Hepatocyte (in vitro differentiated cells): ENCODE measurements around the gene ABHD1. TPM values are rescaled to one million over a fixed set of nuclear protein-coding genes. Genes with fewer than 3 reads are reported as not detected.

Source experiments
- DNase-seq: peaks from one replicate; pipeline ENCODE4 v3.0.0-alpha.2; 2016; ENCODE audit warnings: low spot score
- H2AFZ ChIP-seq: fragments of 200-600 bp; sonication (generic); 2 replicates; pipeline ENCODE4 v1.6.0; 2016; ENCODE audit warnings: antibody characterized with exemption, mild to moderate bottlenecking
- H3K27ac ChIP-seq: fragments of 200-600 bp; sonication (generic); 2 replicates; pipeline ENCODE4 v1.5.1; 2016; ENCODE audit warnings: mild to moderate bottlenecking
- H3K27me3 ChIP-seq: fragments of 200-600 bp; sonication (generic); 2 replicates; pipeline ENCODE4 v1.6.1; 2016
- H3K36me3 ChIP-seq: fragments of 200-600 bp; sonication (generic); replicated peaks from 2 replicates; pipeline ENCODE4 v1.5.1; 2016; ENCODE audit warnings: low read depth; ENCODE audit not compliant: insufficient read depth
- H3K4me1 ChIP-seq: fragments of 200-600 bp; sonication (generic); 2 replicates; pipeline ENCODE4 v1.5.1; 2016; ENCODE audit warnings: mild to moderate bottlenecking, moderate library complexity; ENCODE audit not compliant: insufficient read depth
- H3K4me2 ChIP-seq: fragments of 200-600 bp; sonication (generic); 2 replicates; pipeline ENCODE4 v1.6.0; 2016
- H3K4me3 ChIP-seq: fragments of 200-600 bp; sonication (generic); 2 replicates; pipeline ENCODE4 v1.5.1; 2016; ENCODE audit warnings: mild to moderate bottlenecking
- H3K79me2 ChIP-seq: fragments of 200-600 bp; sonication (generic); 2 replicates; pipeline ENCODE4 v1.6.0; 2017; ENCODE audit warnings: mild to moderate bottlenecking
- H3K9me2 ChIP-seq: fragments of 200-600 bp; sonication (generic); replicated peaks from 2 replicates; pipeline ENCODE4 v1.6.0; 2017; ENCODE audit warnings: mild to moderate bottlenecking; ENCODE audit not compliant: insufficient read depth
- H3K9me3 ChIP-seq: fragments of 200-600 bp; sonication (generic); 2 replicates; pipeline ENCODE4 v1.5.1; 2016; ENCODE audit warnings: low read depth, mild to moderate bottlenecking
- H4K20me1 ChIP-seq: fragments of 200-600 bp; sonication (generic); 2 replicates; pipeline ENCODE4 v1.6.0; 2016; ENCODE audit warnings: mild to moderate bottlenecking; ENCODE audit not compliant: insufficient read depth, poor library complexity, severe bottlenecking
- EZH2 ChIP-seq: fragments of 200-600 bp; sonication (generic); IDR thresholded peaks from 2 replicates; pipeline ENCODE4 v1.6.1; 2016; ENCODE audit warnings: antibody characterized with exemption, mild to moderate bottlenecking, borderline replicate concordance
- EZH2phosphoT487 ChIP-seq: fragments of 200-600 bp; sonication (generic); IDR thresholded peaks from one replicate; pipeline ENCODE4 v1.6.1; 2018; ENCODE audit warnings: antibody characterized with exemption, mild to moderate bottlenecking, low read depth, moderate library complexity; ENCODE audit not compliant: unreplicated experiment, severe bottlenecking
- WGBS: methylation state at CpG from one replicate; pipeline ENCODE4 v1.1.6; 2016; ENCODE audit warnings: low lambda C conversion rate; ENCODE audit errors: missing lambda C conversion rate; 5-methylcytosine and 5-hydroxymethylcytosine counted together
- polyA plus RNA-seq: library from polyadenylated mRNA; unstranded; fragments of >200 nt; fragmentation: Nextera tagmentation; extraction: Ambion mirVana; gene quantifications from 2 replicates; pipeline ENCODE4 v1.2.1, GENCODE V29; 2016
- total RNA-seq: library from RNA; depleted of rRNA; stranded (reverse); fragments of >200 nt; gene quantifications from 2 replicates; pipeline ENCODE4 v1.2.3, GENCODE V29; 2014
- TF ChIP-seq, protein P1 (sequence below): fragments of 200-600 bp; sonication (generic); IDR thresholded peaks from 2 replicates; pipeline ENCODE4 v1.5.1; 2016; ENCODE audit warnings: antibody characterized with exemption, mild to moderate bottlenecking; ENCODE audit not compliant: poor library complexity

Gene ABHD1
- total and polyA plus RNA-seq, 2 experiments from 2014 or later: 0.03 to 0.58 TPM

DNA sequence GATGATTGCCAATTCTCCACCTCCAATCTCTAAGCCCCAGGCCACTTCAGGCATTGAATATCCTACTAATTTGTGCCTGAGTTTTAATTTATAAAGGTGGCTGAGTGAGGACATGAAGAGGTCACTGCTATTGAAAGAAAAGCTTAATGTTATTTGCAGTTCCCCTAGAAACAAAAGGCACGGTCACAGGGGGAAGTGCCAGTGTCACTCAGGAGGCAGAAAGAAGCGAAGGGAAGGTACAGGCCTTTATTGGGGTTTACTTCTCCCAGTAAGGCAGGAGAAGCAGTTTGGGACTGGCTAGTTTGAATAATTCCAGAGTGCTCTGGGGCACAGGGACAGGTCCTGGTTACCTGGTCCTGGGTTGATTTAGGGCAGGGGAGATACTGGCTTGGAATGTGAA, 1.7 kb upstream of the ABHD1 start:
- Histone ChIP-seq H3K9me2 (no peaks in the 10 kb centered on the region), H3K9me3 (no peaks in the 10 kb centered on the region), H4K20me1 (no peaks in the 10 kb centered on the region), H3K27me3 (peaks cover 55% of the 10 kb centered on the region), H3K36me3 (no peaks in the 10 kb centered on the region), H3K79me2 (no peaks in the 10 kb centered on the region), H3K4me1 (peaks cover 4% of the 10 kb centered on the region), H3K27ac (no peak overlapping the region), H2AFZ (no peak overlapping the region), H3K4me2 (no peak overlapping the region), H3K4me3 (no peak overlapping the region)
- no peak for TF ChIP-seq EZH2
- no peak for TF ChIP-seq EZH2phosphoT487
- TF ChIP-seq, protein P1, sequence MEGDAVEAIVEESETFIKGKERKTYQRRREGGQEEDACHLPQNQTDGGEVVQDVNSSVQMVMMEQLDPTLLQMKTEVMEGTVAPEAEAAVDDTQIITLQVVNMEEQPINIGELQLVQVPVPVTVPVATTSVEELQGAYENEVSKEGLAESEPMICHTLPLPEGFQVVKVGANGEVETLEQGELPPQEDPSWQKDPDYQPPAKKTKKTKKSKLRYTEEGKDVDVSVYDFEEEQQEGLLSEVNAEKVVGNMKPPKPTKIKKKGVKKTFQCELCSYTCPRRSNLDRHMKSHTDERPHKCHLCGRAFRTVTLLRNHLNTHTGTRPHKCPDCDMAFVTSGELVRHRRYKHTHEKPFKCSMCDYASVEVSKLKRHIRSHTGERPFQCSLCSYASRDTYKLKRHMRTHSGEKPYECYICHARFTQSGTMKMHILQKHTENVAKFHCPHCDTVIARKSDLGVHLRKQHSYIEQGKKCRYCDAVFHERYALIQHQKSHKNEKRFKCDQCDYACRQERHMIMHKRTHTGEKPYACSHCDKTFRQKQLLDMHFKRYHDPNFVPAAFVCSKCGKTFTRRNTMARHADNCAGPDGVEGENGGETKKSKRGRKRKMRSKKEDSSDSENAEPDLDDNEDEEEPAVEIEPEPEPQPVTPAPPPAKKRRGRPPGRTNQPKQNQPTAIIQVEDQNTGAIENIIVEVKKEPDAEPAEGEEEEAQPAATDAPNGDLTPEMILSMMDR: no peak
- WGBS: 75% methylated on average over 2 of the region's 2 CpGs
- no peak for DNase-seq

DNA sequence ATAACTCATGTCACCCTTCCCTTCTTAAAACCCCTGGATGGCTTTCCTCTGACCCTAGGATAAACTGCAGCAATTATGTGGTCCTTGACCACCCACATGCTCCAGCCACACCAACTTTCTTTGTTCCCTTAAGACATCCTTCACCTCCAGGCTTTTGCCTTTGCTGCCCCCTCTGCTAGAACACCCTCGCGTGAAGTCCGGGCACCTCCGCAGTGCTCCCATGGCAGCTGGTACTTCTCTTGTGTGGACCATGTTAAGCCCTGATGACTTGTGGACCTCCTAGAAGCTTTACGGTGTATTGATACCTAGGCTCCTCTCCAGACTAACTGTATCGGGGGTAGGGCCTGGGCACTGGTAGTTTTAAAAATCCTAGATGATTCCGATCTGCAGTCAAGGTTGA, 824 bp upstream of the ABHD1 start:
- Histone ChIP-seq H3K27me3 (peaks cover 47% of the 10 kb centered on the region), H2AFZ (peak overlapping the region; percentile 95), H3K27ac (no peak overlapping the region), H3K4me1 (peaks cover 4% of the 10 kb centered on the region), H3K4me2 (peak overlapping the region; percentile 91), H3K79me2 (no peaks in the 10 kb centered on the region), H3K9me2 (no peaks in the 10 kb centered on the region), H3K36me3 (no peaks in the 10 kb centered on the region), H3K4me3 (no peak overlapping the region), H3K9me3 (no peaks in the 10 kb centered on the region), H4K20me1 (no peaks in the 10 kb centered on the region)
- TF ChIP-seq EZH2 (no peak), EZH2phosphoT487 (no peak)
- TF ChIP-seq, protein P1: no peak
- no peak for DNase-seq
- WGBS: 92% methylated on average over 7 of the region's 7 CpGs

DNA sequence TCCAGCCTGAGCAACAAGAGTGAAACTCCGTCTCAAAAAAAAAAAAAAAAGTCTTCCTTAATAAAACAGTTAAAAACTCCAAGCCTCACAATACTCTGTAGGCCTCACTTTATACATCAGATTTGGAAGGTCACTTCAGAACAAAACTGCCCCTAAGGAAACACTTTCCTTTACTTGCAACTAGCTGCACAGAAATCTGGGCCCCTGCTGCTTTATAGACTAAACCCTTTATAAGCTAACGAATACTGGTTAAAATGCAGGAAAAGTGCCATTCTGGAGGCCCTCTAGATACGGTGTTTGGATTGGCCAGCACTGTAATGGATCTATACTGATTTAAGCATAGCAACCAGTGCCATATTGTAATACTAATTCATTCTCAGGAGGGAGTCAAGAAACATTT, 1.5 kb downstream of the ABHD1 start:
- Histone ChIP-seq H2AFZ (no peak overlapping the region), H3K27me3 (peaks cover 27% of the 10 kb centered on the region), H3K4me2 (no peak overlapping the region), H4K20me1 (no peaks in the 10 kb centered on the region), H3K9me3 (no peaks in the 10 kb centered on the region), H3K79me2 (no peaks in the 10 kb centered on the region), H3K9me2 (no peaks in the 10 kb centered on the region), H3K4me1 (no peaks in the 10 kb centered on the region), H3K27ac (no peak overlapping the region), H3K36me3 (no peaks in the 10 kb centered on the region), H3K4me3 (no peak overlapping the region)
- 80% methylated on average over 3 of the region's 3 CpGs for WGBS
- no peak for DNase-seq
- TF ChIP-seq, protein P1: no peak
- no peak for TF ChIP-seq EZH2phosphoT487
- no peak for TF ChIP-seq EZH2

DNA sequence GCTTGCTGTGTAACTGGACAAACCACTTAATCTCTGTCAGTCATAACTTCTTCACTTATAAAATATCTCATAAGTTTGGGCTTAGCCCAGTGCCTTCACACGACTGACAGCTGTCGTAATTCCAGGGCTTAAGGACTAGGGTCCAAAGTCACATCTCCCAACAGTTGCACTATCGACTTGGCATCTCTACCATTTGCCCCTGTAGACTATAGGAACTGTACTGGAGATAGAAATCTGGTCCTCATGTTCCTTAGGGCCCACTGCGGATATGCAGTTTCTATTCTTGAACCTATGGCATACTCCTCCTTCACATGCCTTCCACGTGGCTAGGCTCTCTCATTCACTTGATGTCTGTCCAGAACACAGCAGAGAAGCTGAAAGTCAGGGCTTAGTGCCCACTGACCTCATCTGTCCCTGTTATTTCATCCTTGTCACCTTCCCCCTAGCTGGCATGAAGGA, 2.7 kb downstream of the ABHD1 start:
- no peaks in the 10 kb centered on the region for H4K20me1 ChIP-seq
- no peaks in the 10 kb centered on the region for H3K79me2 ChIP-seq
- no peak overlapping the region for H3K4me2 ChIP-seq
- 58% methylated on average over 5 of the region's 5 CpGs for WGBS
- DNase-seq: no peak
- H3K36me3 ChIP-seq: no peaks in the 10 kb centered on the region
- no peak overlapping the region for H3K27ac ChIP-seq
- TF ChIP-seq EZH2phosphoT487 (no peak), EZH2 (no peak)
- TF ChIP-seq, protein P1: no peak
- H3K9me2 ChIP-seq: no peaks in the 10 kb centered on the region
- H3K4me1 ChIP-seq: no peaks in the 10 kb centered on the region
- no peaks in the 10 kb centered on the region for H3K9me3 ChIP-seq
- H3K4me3 ChIP-seq: no peak overlapping the region
- no peak overlapping the region for H2AFZ ChIP-seq
- H3K27me3 ChIP-seq: peaks cover 15% of the 10 kb centered on the region
